OCI-LY7 (cell line): ENCODE data around the gene NDUFA7. TPM values are rescaled to one million over a fixed set of nuclear protein-coding genes. Genes with fewer than 3 reads are reported as not detected.

Experiments used
- total RNA-seq, 2 experiments: library from RNA; depleted of rRNA in 1 of 2; stranded (reverse); fragments of >200 nt in 1 of 2; shearing (Covaris generic) in 1 of 2; gene quantifications; 2 replicates each; pipeline ENCODE4 v1.2.3, GENCODE V29; 2014 to 2022

The NDUFA7 gene
- total RNA-seq, 2 experiments from 2014 or later, result 93.0 to 103 TPM

Other genes with a start within 250 kb of the NDUFA7 start
- not detected in 2 replicates for gene FBN3, start 171.8 kb downstream of the NDUFA7 start, total RNA-seq (2014; rRNA removed; shearing (Covaris generic))
- not detected in 2 replicates for gene FBN3, start 171.8 kb downstream of the NDUFA7 start, total RNA-seq (2022)
- gene CERS4, start 112.0 kb downstream of the NDUFA7 start, total RNA-seq (2014; rRNA removed; shearing (Covaris generic)), result 54.9 and 61.8 TPM in 2 replicates
- gene CERS4, start 112.0 kb downstream of the NDUFA7 start, total RNA-seq (2022), result 36.8 and 37.7 TPM in 2 replicates
- gene CD320, start 13.0 kb downstream of the NDUFA7 start, total RNA-seq (2014; rRNA removed; shearing (Covaris generic)), result 39.0 and 49.2 TPM in 2 replicates
- gene CD320, start 13.0 kb downstream of the NDUFA7 start, total RNA-seq (2022), result 35.9 and 39.1 TPM in 2 replicates
- gene RPS28, start 121 bp upstream of the NDUFA7 start, total RNA-seq (2014; rRNA removed; shearing (Covaris generic)), result 1,636 and 2,574 TPM in 2 replicates
- gene RPS28, start 121 bp upstream of the NDUFA7 start, total RNA-seq (2022), result 2,187 and 2,253 TPM in 2 replicates
- gene KANK3, start 21.9 kb upstream of the NDUFA7 start, total RNA-seq (2014; rRNA removed; shearing (Covaris generic)), result 0.22 TPM in 1 of 2 replicates, not detected in the other
- gene KANK3, start 21.9 kb upstream of the NDUFA7 start, total RNA-seq (2022), result 0.11 and 0.57 TPM in 2 replicates
- gene ANGPTL4, start 42.8 kb upstream of the NDUFA7 start, total RNA-seq (2014; rRNA removed; shearing (Covaris generic)), result not detected in 2 replicates
- gene ANGPTL4, start 42.8 kb upstream of the NDUFA7 start, total RNA-seq (2022), result not detected in 2 replicates
- gene RAB11B, start 69.0 kb upstream of the NDUFA7 start, total RNA-seq (2014; rRNA removed; shearing (Covaris generic)), result 24.5 and 28.1 TPM in 2 replicates
- 84.9 and 96.8 TPM in 2 replicates for gene RAB11B, start 69.0 kb upstream of the NDUFA7 start, total RNA-seq (2022)
- gene MARCHF2, start 91.9 kb upstream of the NDUFA7 start, total RNA-seq (2014; rRNA removed; shearing (Covaris generic)), result 8.1 and 14.1 TPM in 2 replicates
- 12.1 and 12.4 TPM in 2 replicates for gene MARCHF2, start 91.9 kb upstream of the NDUFA7 start, total RNA-seq (2022)
- 90.0 and 111 TPM in 2 replicates for gene HNRNPM, start 123.6 kb upstream of the NDUFA7 start, total RNA-seq (2014; rRNA removed; shearing (Covaris generic))
- 264 and 280 TPM in 2 replicates for gene HNRNPM, start 123.6 kb upstream of the NDUFA7 start, total RNA-seq (2022)
- gene PRAM1, start 181.3 kb upstream of the NDUFA7 start, total RNA-seq (2014; rRNA removed; shearing (Covaris generic)), result 0.08 and 0.28 TPM in 2 replicates
- 3.1 TPM in 2 replicates for gene PRAM1, start 181.3 kb upstream of the NDUFA7 start, total RNA-seq (2022)
- gene ZNF414, start 192.8 kb upstream of the NDUFA7 start, total RNA-seq (2014; rRNA removed; shearing (Covaris generic)), result 3.1 and 8.7 TPM in 2 replicates
- 39.0 and 47.5 TPM in 2 replicates for gene ZNF414, start 192.8 kb upstream of the NDUFA7 start, total RNA-seq (2022)